PC-9 (cell line): ENCODE measurements around the gene BRCC3. TPM values are rescaled to one million over a fixed set of nuclear protein-coding genes. Genes with fewer than 3 reads are reported as not detected.

Experiments
- BruUV-seq: library from RNA; stranded (reverse); fragments of 400-500 nt; replicated peaks from 2 replicates; lab custom pipeline; 2021; lab: Mats Ljungman, UMichigan
- CTCF ChIA-PET: fragments of 300-600 bp; sonication (Branson Sonifier 250); formaldehyde crosslinking; loops from one replicate; lab custom pipeline; 2022; ENCODE audit warnings: antibody characterized with exemption; lab: Charles Lee
- POLR2A ChIA-PET: fragments of 300-600 bp; sonication (Branson Sonifier 250); formaldehyde crosslinking; loops from one replicate; lab custom pipeline; 2022; ENCODE audit warnings: antibody characterized with exemption; ENCODE audit not compliant: unreplicated experiment; lab: Charles Lee
- DNase-seq, 2 experiments: peaks; one replicate each; pipeline versions ENCODE4 v3.0.0 to v3.0.0-alpha.2; 2015 to 2022; ENCODE audit warnings: mixed read lengths in 1 of 2
- H2AFZ ChIP-seq: fragments of 200-600 bp; sonication (generic); 2 replicates; pipeline ENCODE4 v1.8.1; 2017; ENCODE audit warnings: antibody characterized with exemption
- H3F3A ChIP-seq: fragments of 200-600 bp; sonication (generic); 2 replicates; pipeline ENCODE4 v1.8.1; 2017; ENCODE audit warnings: antibody characterized with exemption, mild to moderate bottlenecking, low read depth; ENCODE audit not compliant: insufficient read depth
- H3K27ac ChIP-seq: fragments of 200-600 bp; sonication (generic); 2 replicates; pipeline ENCODE4 v1.6.1; 2016; ENCODE audit warnings: mixed run types
- H3K27me3 ChIP-seq: fragments of 200-600 bp; sonication (generic); 2 replicates; pipeline ENCODE4 v1.6.1; 2016; ENCODE audit warnings: low read depth, mixed run types; ENCODE audit not compliant: insufficient read depth
- H3K36me3 ChIP-seq: fragments of 200-600 bp; sonication (generic); 2 replicates; pipeline ENCODE4 v1.6.1; 2016; ENCODE audit warnings: low read depth, mixed run types
- H3K4me1 ChIP-seq: fragments of 200-600 bp; sonication (generic); replicated peaks from 2 replicates; pipeline ENCODE4 v1.6.1; 2016; ENCODE audit warnings: mixed run types; ENCODE audit not compliant: insufficient read depth
- H3K4me2 ChIP-seq: fragments of 200-600 bp; sonication (generic); 2 replicates; pipeline ENCODE4 v1.6.1; 2017; ENCODE audit warnings: mixed run types
- H3K4me3 ChIP-seq: fragments of 200-600 bp; sonication (generic); 2 replicates; pipeline ENCODE4 v1.6.1; 2016; ENCODE audit warnings: mixed run types
- H3K79me2 ChIP-seq: fragments of 200-600 bp; sonication (generic); 2 replicates; pipeline ENCODE4 v1.6.1; 2017; ENCODE audit warnings: low read depth, mixed run types
- H3K9me2 ChIP-seq: fragments of 200-600 bp; sonication (generic); 2 replicates; pipeline ENCODE4 v1.8.1; 2017; ENCODE audit warnings: mild to moderate bottlenecking; ENCODE audit not compliant: insufficient read depth
- H3K9me3 ChIP-seq: fragments of 200-600 bp; sonication (generic); 2 replicates; pipeline ENCODE4 v1.8.1; 2016; ENCODE audit warnings: low read depth; ENCODE audit not compliant: insufficient read depth
- H4K20me1 ChIP-seq: fragments of 200-600 bp; sonication (generic); 2 replicates; pipeline ENCODE4 v1.8.1; 2017; ENCODE audit not compliant: insufficient read depth
- CTCF ChIP-seq: fragments of 200-600 bp; sonication (generic); conservative IDR thresholded peaks from 2 replicates; pipeline ENCODE4 v1.6.1; 2017; ENCODE audit warnings: mixed run types, antibody characterized with exemption, mild to moderate bottlenecking, moderate library complexity
- EZH2 ChIP-seq: fragments of 200-600 bp; sonication (generic); IDR thresholded peaks from 2 replicates; pipeline ENCODE4 v1.8.0; 2017; ENCODE audit warnings: antibody characterized with exemption, low read depth
- intact Hi-C: fragments of 100-400 bp; cut with micrococcal nuclease; formaldehyde crosslinking; loops from one replicate; pipeline ENCODE4 v1.10.0; 2022; ENCODE audit not compliant: unreplicated experiment
- total RNA-seq: library from RNA; stranded (reverse); gene quantifications from 2 replicates; pipeline ENCODE4 v1.2.3, GENCODE V29; 2021

Gene BRCC3
- total RNA-seq, 1 experiment from 2014 or later, result 52.0 TPM

- Histone ChIP-seq H3K9me3 (no peaks in the 10 kb centered on the region), H3K79me2 (no peaks in the 10 kb centered on the region), H3K9me2 (no peaks in the 10 kb centered on the region), H3K4me2 (no peak overlapping the region), H3K36me3 (no peaks in the 10 kb centered on the region), H3K4me1 (no peaks in the 10 kb centered on the region), H3K4me3 (no peak overlapping the region), H2AFZ (no peak overlapping the region), H3F3A (no peaks in the 10 kb centered on the region), H3K27me3 (no peaks in the 10 kb centered on the region), H3K27ac (no peak overlapping the region), H4K20me1 (no peaks in the 10 kb centered on the region)
- ChIA-PET CTCF (interaction anchor here (0.6 to 0.8 kb wide), 3 partner anchors 62 to 169 kb away, joined by 3 to 4 read pairs (median 3); no protein-coding TSS in a partner anchor), POLR2A (no interaction called here)
- no TSS peak for BruUV-seq
- peak in 1 of 2 experiments; percentile 26 for DNase-seq
- intact Hi-C loops, result no loop called here
- TF ChIP-seq EZH2 (no peak), CTCF (peak; percentile 71)
These were observed 15.0 kb downstream of the BRCC3 start for GRCh38 chrX:155086202-155086840.

- ChIA-PET CTCF (interaction anchor here (0.6 to 0.8 kb wide), 3 partner anchors 61 to 169 kb away, joined by 3 to 4 read pairs (median 3); no protein-coding TSS in a partner anchor), POLR2A (no interaction called here)
- Histone ChIP-seq H2AFZ (no peak overlapping the region), H3K27ac (no peak overlapping the region), H3K27me3 (no peaks in the 10 kb centered on the region), H3K9me2 (no peaks in the 10 kb centered on the region), H4K20me1 (no peaks in the 10 kb centered on the region), H3K4me1 (no peaks in the 10 kb centered on the region), H3K36me3 (no peaks in the 10 kb centered on the region), H3F3A (no peaks in the 10 kb centered on the region), H3K9me3 (no peaks in the 10 kb centered on the region), H3K4me2 (no peak overlapping the region), H3K79me2 (no peaks in the 10 kb centered on the region), H3K4me3 (no peak overlapping the region)
- BruUV-seq, result no TSS peak
- no peak for DNase-seq
- intact Hi-C loops, result no loop called here
- no peak for TF ChIP-seq EZH2
- no peak for TF ChIP-seq CTCF
These were observed 15.8 kb downstream of the BRCC3 start for GRCh38 chrX:155086961-155087735.

GRCh38 chrX:155094468-155095061 lies 23.3 kb downstream of the BRCC3 start:
- no peaks in the 10 kb centered on the region for H3F3A ChIP-seq
- H3K79me2 ChIP-seq, result no peaks in the 10 kb centered on the region
- DNase-seq, result peak in 1 of 2 experiments; percentile 7
- ChIA-PET CTCF (interaction anchor here (0.5 kb wide), 1 partner anchor 142 kb away, joined by 5 read pairs; no protein-coding TSS in a partner anchor), POLR2A (no interaction called here)
- no peaks in the 10 kb centered on the region for H3K9me2 ChIP-seq
- no peaks in the 10 kb centered on the region for H3K4me1 ChIP-seq
- H3K27ac ChIP-seq, result no peak overlapping the region
- H3K4me3 ChIP-seq, result no peak overlapping the region
- no peaks in the 10 kb centered on the region for H3K27me3 ChIP-seq
- no peak for TF ChIP-seq EZH2
- peak; percentile 76 for TF ChIP-seq CTCF
- no peak overlapping the region for H2AFZ ChIP-seq
- intact Hi-C loops, result loop anchor here (1.0 to 10.0 kb wide), 2 partner anchors 120 to 726 kb away; partner anchors contain the start of gene VBP1
- H3K4me2 ChIP-seq, result no peak overlapping the region
- H4K20me1 ChIP-seq, result no peaks in the 10 kb centered on the region
- 0 out of 2 replicates have a peak, but pooled peaks cover 10% of the 10 kb centered on the region for H3K36me3 ChIP-seq
- H3K9me3 ChIP-seq, result no peaks in the 10 kb centered on the region
- BruUV-seq, result no TSS peak
